Upper lobe of right lung (tissue), 1 donor: ENCODE measurements around the gene MRPL52. TPM values are rescaled to one million over a fixed set of nuclear protein-coding genes. Genes with fewer than 3 reads are reported as not detected.
A peak's percentile ranks its signal among the peaks of the same experiment; 100 is the strongest.

Experiments
- ATAC-seq: fragments of 200-7000 bp; cut with Tn5 transposase; one replicate; pipeline ENCODE4 v1.9.1; 2020; ENCODE audit warnings: mild to moderate bottlenecking, moderate library complexity
- DNase-seq: peaks from one replicate; pipeline ENCODE4 v3.0.0-alpha.2; 2020
- H3K27ac ChIP-seq: fragments of 200-600 bp; one replicate; pipeline ENCODE4 v1.8.0; 2022
- H3K27me3 ChIP-seq: fragments of 200-600 bp; one replicate; pipeline ENCODE4 v1.8.0; 2022; ENCODE audit warnings: mild to moderate bottlenecking
- H3K36me3 ChIP-seq: fragments of 200-600 bp; one replicate; pipeline ENCODE4 v1.8.0; 2022
- H3K4me1 ChIP-seq: fragments of 200-600 bp; one replicate; pipeline ENCODE4 v1.8.0; 2022
- H3K4me3 ChIP-seq: fragments of 200-600 bp; one replicate; pipeline ENCODE4 v1.8.0; 2022; ENCODE audit warnings: mild to moderate bottlenecking
- H3K9me3 ChIP-seq: fragments of 200-600 bp; one replicate; pipeline ENCODE4 v1.8.0; 2022
- CTCF ChIP-seq: fragments of 200-600 bp; IDR thresholded peaks from one replicate; pipeline ENCODE4 v1.8.0; 2022; ENCODE audit warnings: antibody characterized with exemption
- intact Hi-C: fragments of 100-400 bp; cut with DNase I; formaldehyde crosslinking; loops from one replicate; pipeline ENCODE4 v1.11.0; 2022
- total RNA-seq: library from RNA; stranded (reverse); fragmentation: NEBNext Ultra II Directional; extraction: Animal tissue kit (Norgen Biotek cat#: 25700); gene quantifications from one replicate; pipeline ENCODE4 v1.2.1, GENCODE V29; 2021
- donor health status: DM: no; HTN: yes; CAD: no; lungs with severe emphysema.

The MRPL52 gene
- total RNA-seq, 1 donor from 2014 or later, result 58.4 TPM

DNA sequence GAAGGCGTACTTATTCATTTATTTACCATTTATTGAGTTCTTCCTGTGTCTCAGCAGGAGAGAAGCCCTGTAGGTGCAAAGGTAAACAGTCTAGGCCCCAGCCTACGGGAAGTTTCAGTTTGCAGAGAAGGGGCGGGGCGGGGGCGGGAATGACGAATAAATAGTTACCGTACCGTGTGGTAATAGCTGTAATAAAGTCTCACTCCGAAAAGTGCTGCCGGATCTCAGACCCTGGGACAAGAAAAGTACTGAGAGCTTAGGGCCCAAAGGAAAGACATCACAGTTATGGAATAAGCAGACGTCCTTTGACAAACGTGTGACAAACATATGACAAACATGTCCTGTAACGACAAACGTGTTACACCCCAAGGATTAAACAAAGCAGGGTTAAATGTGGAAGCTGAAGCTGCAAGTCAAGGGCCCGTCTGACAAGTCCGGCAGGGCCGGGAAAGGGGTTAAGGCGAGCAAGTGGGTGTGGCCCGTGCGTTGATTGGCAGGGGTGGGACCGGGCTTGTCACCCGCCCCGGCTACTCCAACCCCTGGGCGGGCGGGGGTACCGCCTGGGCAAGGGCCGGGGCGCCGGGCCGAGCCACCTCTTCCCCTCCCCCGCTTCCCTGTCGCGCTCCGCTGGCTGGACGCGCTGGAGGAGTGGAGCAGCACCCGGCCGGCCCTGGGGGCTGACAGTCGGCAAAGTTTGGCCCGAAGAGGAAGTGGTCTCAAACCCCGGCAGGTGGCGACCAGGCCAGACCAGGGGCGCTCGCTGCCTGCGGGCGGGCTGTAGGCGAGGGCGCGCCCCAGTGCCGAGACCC, 41.7 kb downstream of the MRPL52 start, which contains the start of gene LRP10:
Gene LRP10, plus strand, starts transcription at position 517 of the 809 bp plus-strand sequence. CDS start 564 bp downstream, outside the sequence.
- peaks cover 25% of the 10 kb centered on the region for H3K4me1 ChIP-seq
- peak within 1 kb of the TSS; percentile 98 for H3K27ac ChIP-seq
- H3K27me3 ChIP-seq, result no peaks in the 10 kb centered on the region
- H3K36me3 ChIP-seq, result peaks cover 35% of the 10 kb centered on the region
- ATAC-seq, result peak; percentile 94
- no peak for TF ChIP-seq CTCF
- no peaks in the 10 kb centered on the region for H3K9me3 ChIP-seq
- DNase-seq, result peak; percentile 97
- intact Hi-C loops, result no loop called here
- H3K4me3 ChIP-seq, result peak within 1 kb of the TSS; percentile 94

- intact Hi-C loops, result no loop called here
- peak; percentile 92 for TF ChIP-seq CTCF
- H3K9me3 ChIP-seq, result no peaks in the 10 kb centered on the region
- H3K36me3 ChIP-seq, result peaks cover 43% of the 10 kb centered on the region
- peak overlapping the region; percentile 94 for H3K4me3 ChIP-seq
- DNase-seq (peak; percentile 87), ATAC-seq (peak; percentile 78)
- peaks cover 25% of the 10 kb centered on the region for H3K4me1 ChIP-seq
- H3K27ac ChIP-seq, result peak overlapping the region; percentile 98
- H3K27me3 ChIP-seq, result no peaks in the 10 kb centered on the region
These were observed 42.5 kb downstream of the MRPL52 start for GRCh38 chr14:22872033-22872832.

DNA sequence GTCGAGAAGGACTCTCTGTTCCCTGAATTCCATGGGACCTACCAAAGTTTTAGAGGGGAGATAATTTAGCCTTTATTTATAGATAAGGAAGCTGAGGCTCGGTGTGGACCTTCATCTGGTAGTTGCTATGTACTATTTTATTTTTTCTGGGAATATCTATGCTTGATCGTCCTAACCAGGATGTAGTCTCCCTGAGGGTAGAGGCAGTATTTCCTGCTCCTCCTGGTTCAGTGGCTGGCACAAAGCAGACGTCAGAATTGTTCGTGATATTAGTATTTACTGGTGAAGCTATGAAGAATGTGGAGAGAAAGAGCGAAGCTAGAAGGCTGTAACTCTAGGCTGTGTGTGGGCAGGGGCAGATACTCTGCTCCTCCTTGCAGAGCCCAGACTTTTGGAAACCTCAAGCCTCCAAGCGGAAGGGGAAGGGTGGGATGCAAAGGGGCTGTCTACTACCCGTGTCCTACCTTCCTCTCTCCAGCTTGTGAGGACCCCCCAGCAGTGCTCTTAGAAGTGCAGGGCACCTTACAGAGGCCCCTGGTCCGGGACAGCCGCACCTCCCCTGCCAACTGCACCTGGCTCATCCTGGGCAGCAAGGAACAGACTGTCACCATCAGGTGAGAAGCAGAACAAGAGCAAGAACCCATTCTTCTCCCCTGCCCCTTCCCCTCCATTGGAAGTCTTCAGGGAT, 43.3 kb downstream of the MRPL52 start:
- ATAC-seq (no peak), DNase-seq (no peak)
- Histone ChIP-seq H3K4me1 (peaks cover 25% of the 10 kb centered on the region), H3K27me3 (no peaks in the 10 kb centered on the region), H3K4me3 (peak overlapping the region; percentile 94), H3K9me3 (no peaks in the 10 kb centered on the region), H3K36me3 (peaks cover 51% of the 10 kb centered on the region), H3K27ac (peak overlapping the region; percentile 98)
- TF ChIP-seq CTCF, result no peak
- intact Hi-C loops, result no loop called here

GRCh38 chr14:22875003-22875747, 45.5 kb downstream of the MRPL52 start:
- DNase-seq (no peak), ATAC-seq (no peak)
- Histone ChIP-seq H3K4me3 (no peak overlapping the region), H3K27me3 (no peaks in the 10 kb centered on the region), H3K36me3 (peaks cover 68% of the 10 kb centered on the region), H3K27ac (no peak overlapping the region), H3K9me3 (no peaks in the 10 kb centered on the region), H3K4me1 (peaks cover 23% of the 10 kb centered on the region)
- no peak for TF ChIP-seq CTCF
- intact Hi-C loops, result no loop called here

DNA sequence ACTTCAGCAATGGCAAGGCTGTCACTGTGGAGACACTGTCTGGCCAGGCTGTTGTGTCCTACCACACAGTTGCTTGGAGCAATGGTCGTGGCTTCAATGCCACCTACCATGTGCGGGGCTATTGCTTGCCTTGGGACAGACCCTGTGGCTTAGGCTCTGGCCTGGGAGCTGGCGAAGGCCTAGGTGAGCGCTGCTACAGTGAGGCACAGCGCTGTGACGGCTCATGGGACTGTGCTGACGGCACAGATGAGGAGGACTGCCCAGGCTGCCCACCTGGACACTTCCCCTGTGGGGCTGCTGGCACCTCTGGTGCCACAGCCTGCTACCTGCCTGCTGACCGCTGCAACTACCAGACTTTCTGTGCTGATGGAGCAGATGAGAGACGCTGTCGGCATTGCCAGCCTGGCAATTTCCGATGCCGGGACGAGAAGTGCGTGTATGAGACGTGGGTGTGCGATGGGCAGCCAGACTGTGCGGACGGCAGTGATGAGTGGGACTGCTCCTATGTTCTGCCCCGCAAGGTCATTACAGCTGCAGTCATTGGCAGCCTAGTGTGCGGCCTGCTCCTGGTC, 46.1 kb downstream of the MRPL52 start:
- DNase-seq (no peak), ATAC-seq (no peak)
- no peak overlapping the region for H3K27ac ChIP-seq
- H3K4me1 ChIP-seq, result peaks cover 16% of the 10 kb centered on the region
- H3K9me3 ChIP-seq, result no peaks in the 10 kb centered on the region
- intact Hi-C loops, result no loop called here
- TF ChIP-seq CTCF, result no peak
- no peak overlapping the region for H3K4me3 ChIP-seq
- no peaks in the 10 kb centered on the region for H3K27me3 ChIP-seq
- peaks cover 68% of the 10 kb centered on the region for H3K36me3 ChIP-seq
